ENCODE data around the gene NOVA2. TPM values are rescaled to one million over a fixed set of nuclear protein-coding genes. Genes with fewer than 3 reads are reported as not detected.

The NOVA2 gene
- total RNA-seq, 1 experiment from 2014 or later = 11.3 TPM

DNA sequence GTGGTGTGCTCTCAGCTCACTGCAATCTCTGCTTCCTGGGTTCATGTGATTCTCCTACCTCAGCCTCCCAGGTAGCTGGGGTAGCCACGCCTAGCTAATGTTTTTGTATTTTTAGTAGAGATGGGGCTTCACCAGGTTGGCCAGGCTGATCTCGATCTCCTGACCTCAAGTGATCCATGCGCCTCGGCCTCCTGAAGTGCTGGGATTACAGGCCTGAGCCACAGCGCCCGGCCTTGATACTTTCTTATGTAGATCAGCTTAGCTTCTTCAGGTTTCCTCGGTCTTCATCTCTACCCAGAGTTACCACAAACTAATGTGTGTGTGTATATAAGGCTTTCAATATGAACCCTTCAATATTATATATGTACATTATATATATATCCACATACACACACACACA is 11.7 kb upstream of the NOVA2 start (continued):
- TF ChIP-seq, protein P1, sequence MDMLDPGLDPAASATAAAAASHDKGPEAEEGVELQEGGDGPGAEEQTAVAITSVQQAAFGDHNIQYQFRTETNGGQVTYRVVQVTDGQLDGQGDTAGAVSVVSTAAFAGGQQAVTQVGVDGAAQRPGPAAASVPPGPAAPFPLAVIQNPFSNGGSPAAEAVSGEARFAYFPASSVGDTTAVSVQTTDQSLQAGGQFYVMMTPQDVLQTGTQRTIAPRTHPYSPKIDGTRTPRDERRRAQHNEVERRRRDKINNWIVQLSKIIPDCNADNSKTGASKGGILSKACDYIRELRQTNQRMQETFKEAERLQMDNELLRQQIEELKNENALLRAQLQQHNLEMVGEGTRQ (CRISPR knock-in tag; IDR thresholded peaks at IDR 0.05) = no peak
- TF ChIP-seq, protein P2, sequence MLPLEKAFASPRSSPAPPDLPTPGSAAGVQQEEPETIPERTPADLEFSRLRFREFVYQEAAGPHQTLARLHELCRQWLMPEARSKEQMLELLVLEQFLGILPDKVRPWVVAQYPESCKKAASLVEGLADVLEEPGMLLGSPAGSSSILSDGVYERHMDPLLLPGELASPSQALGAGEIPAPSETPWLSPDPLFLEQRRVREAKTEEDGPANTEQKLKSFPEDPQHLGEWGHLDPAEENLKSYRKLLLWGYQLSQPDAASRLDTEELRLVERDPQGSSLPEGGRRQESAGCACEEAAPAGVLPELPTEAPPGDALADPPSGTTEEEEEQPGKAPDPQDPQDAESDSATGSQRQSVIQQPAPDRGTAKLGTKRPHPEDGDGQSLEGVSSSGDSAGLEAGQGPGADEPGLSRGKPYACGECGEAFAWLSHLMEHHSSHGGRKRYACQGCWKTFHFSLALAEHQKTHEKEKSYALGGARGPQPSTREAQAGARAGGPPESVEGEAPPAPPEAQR (CRISPR knock-in tag; IDR thresholded peaks at IDR 0.05) = no peak
- TF ChIP-seq, protein P3, sequence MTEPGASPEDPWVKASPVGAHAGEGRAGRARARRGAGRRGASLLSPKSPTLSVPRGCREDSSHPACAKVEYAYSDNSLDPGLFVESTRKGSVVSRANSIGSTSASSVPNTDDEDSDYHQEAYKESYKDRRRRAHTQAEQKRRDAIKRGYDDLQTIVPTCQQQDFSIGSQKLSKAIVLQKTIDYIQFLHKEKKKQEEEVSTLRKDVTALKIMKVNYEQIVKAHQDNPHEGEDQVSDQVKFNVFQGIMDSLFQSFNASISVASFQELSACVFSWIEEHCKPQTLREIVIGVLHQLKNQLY (CRISPR knock-in tag; IDR thresholded peaks at IDR 0.05) = no peak
- TF ChIP-seq, protein P4, sequence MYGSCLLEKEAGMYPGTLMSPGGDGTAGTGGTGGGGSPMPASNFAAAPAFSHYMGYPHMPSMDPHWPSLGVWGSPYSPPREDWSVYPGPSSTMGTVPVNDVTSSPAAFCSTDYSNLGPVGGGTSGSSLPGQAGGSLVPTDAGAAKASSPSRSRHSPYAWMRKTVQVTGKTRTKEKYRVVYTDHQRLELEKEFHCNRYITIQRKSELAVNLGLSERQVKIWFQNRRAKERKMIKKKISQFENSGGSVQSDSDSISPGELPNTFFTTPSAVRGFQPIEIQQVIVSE (CRISPR knock-in tag; IDR thresholded peaks at IDR 0.05; ENCODE audit: borderline replicate concordance) = no peak
- TF ChIP-seq SMAD3 (CRISPR knock-in tag; IDR thresholded peaks at IDR 0.05; ENCODE audit: borderline replicate concordance) = no peak
- TF ChIP-seq MXD4 (CRISPR knock-in tag; IDR thresholded peaks at IDR 0.05; ENCODE audit: borderline replicate concordance) = no peak
- no peak for TF ChIP-seq JAZF1 (CRISPR knock-in tag; IDR thresholded peaks at IDR 0.05)
- TF ChIP-seq KAT7 (CRISPR knock-in tag; IDR thresholded peaks at IDR 0.05; ENCODE audit: borderline replicate concordance) = no peak
- TF ChIP-seq, protein P5, sequence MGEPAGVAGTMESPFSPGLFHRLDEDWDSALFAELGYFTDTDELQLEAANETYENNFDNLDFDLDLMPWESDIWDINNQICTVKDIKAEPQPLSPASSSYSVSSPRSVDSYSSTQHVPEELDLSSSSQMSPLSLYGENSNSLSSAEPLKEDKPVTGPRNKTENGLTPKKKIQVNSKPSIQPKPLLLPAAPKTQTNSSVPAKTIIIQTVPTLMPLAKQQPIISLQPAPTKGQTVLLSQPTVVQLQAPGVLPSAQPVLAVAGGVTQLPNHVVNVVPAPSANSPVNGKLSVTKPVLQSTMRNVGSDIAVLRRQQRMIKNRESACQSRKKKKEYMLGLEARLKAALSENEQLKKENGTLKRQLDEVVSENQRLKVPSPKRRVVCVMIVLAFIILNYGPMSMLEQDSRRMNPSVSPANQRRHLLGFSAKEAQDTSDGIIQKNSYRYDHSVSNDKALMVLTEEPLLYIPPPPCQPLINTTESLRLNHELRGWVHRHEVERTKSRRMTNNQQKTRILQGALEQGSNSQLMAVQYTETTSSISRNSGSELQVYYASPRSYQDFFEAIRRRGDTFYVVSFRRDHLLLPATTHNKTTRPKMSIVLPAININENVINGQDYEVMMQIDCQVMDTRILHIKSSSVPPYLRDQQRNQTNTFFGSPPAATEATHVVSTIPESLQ (CRISPR knock-in tag; IDR thresholded peaks at IDR 0.05) = no peak
- TF ChIP-seq EMX1 (CRISPR knock-in tag; IDR thresholded peaks at IDR 0.05) = no peak
- TF ChIP-seq CREM (CRISPR knock-in tag; IDR thresholded peaks at IDR 0.05) = no peak

DNA sequence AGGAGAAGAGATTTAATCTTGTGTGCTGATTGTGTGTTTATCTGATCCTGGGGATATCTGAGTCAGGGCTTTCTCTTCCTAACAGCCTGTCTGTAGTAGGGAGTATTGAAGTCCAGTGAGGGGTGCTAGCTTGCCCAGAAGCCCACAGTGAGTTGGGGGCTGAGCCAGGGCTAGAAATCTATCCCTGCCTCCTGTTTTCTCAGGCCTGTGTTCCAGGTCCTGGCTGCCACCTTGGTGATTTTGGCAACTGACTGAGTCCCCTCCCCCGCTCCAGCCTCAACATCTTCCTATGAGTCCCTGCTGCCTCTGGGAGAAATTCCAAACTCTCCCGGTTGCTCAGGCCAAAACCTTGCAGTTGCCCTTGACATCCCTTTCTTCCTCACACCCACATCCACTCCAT is 7.7 kb upstream of the NOVA2 start:
- H3K9me3 Mint-ChIP-seq = peaks cover 4% of the 10 kb centered on the region
- H3K36me3 Mint-ChIP-seq = no peaks in the 10 kb centered on the region
- peaks cover 11% of the 10 kb centered on the region for H3K4me1 Mint-ChIP-seq
- ChIA-PET CTCF (interaction anchor here (1.3 to 1.4 kb wide), 2 partner anchors 28 to 36 kb away, joined by 3 read pairs; no protein-coding TSS in a partner anchor), POLR2A (no interaction called here)
- H3K4me3 Mint-ChIP-seq = no peak overlapping the region
- H3K27me3 Mint-ChIP-seq (ENCODE audit: low read depth) = peaks cover 29% of the 10 kb centered on the region
- ATAC-seq (peak; percentile 60), DNase-seq (ENCODE audit: low spot score) (no peak)
- 0 out of 2 replicates have a peak overlapping the region, but pooled peaks have one; percentile 3 for H3K27ac Mint-ChIP-seq
- TF ChIP-seq JAZF1 (CRISPR knock-in tag; IDR thresholded peaks at IDR 0.05) (no peak), FOXP1 (CRISPR knock-in tag; IDR thresholded peaks at IDR 0.05; ENCODE audit: borderline replicate concordance) (no peak), ZNF232 (CRISPR knock-in tag; IDR thresholded peaks at IDR 0.05) (no peak)

DNA sequence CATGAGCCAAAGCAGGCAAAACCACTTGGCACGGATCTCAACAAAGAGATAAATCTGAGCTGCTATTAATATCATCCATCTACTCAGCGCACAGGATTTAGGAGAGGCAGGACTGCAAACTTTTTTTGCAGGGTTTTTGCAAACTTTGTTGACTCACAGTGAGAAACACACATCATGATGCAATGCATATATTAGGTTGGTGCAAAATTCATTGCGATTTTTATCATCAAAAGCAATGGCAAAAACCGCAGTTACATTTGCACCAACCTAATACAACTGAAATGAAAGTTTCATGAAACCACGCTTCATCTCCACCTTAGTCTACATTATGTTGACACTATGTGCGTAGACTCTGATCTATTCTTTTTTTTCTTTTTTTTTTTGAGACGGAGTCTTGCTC is 4.5 kb upstream of the NOVA2 start:
- no peaks in the 10 kb centered on the region for H3K36me3 Mint-ChIP-seq
- POLR2A ChIA-PET = no interaction called here
- peaks cover 47% of the 10 kb centered on the region for H3K27me3 Mint-ChIP-seq (ENCODE audit: low read depth)
- ATAC-seq (no peak), DNase-seq (ENCODE audit: low spot score) (no peak)
- no peak overlapping the region for H3K4me3 Mint-ChIP-seq
- peaks cover 11% of the 10 kb centered on the region for H3K4me1 Mint-ChIP-seq
- CTCF ChIA-PET = interaction anchor here (1.3 kb wide), 1 partner anchor 39 kb away, joined by 5 read pairs; no protein-coding TSS in a partner anchor
- no peak overlapping the region for H3K27ac Mint-ChIP-seq
- no peaks in the 10 kb centered on the region for H3K9me3 Mint-ChIP-seq
- TF ChIP-seq, protein P6, sequence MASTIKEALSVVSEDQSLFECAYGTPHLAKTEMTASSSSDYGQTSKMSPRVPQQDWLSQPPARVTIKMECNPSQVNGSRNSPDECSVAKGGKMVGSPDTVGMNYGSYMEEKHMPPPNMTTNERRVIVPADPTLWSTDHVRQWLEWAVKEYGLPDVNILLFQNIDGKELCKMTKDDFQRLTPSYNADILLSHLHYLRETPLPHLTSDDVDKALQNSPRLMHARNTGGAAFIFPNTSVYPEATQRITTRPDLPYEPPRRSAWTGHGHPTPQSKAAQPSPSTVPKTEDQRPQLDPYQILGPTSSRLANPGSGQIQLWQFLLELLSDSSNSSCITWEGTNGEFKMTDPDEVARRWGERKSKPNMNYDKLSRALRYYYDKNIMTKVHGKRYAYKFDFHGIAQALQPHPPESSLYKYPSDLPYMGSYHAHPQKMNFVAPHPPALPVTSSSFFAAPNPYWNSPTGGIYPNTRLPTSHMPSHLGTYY (CRISPR knock-in tag; IDR thresholded peaks at IDR 0.05) = no peak
- TF ChIP-seq, protein P7, sequence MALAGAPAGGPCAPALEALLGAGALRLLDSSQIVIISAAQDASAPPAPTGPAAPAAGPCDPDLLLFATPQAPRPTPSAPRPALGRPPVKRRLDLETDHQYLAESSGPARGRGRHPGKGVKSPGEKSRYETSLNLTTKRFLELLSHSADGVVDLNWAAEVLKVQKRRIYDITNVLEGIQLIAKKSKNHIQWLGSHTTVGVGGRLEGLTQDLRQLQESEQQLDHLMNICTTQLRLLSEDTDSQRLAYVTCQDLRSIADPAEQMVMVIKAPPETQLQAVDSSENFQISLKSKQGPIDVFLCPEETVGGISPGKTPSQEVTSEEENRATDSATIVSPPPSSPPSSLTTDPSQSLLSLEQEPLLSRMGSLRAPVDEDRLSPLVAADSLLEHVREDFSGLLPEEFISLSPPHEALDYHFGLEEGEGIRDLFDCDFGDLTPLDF (CRISPR knock-in tag; IDR thresholded peaks at IDR 0.05) = no peak
- TF ChIP-seq GABPB1 (CRISPR knock-in tag; IDR thresholded peaks at IDR 0.05) (no peak), FOXP1 (CRISPR knock-in tag; IDR thresholded peaks at IDR 0.05; ENCODE audit: borderline replicate concordance) (no peak), JAZF1 (CRISPR knock-in tag; IDR thresholded peaks at IDR 0.05) (no peak), CREB1 (CRISPR knock-in tag; IDR thresholded peaks at IDR 0.05) (no peak), ZNF232 (CRISPR knock-in tag; IDR thresholded peaks at IDR 0.05) (no peak)
- TF ChIP-seq, protein P8, sequence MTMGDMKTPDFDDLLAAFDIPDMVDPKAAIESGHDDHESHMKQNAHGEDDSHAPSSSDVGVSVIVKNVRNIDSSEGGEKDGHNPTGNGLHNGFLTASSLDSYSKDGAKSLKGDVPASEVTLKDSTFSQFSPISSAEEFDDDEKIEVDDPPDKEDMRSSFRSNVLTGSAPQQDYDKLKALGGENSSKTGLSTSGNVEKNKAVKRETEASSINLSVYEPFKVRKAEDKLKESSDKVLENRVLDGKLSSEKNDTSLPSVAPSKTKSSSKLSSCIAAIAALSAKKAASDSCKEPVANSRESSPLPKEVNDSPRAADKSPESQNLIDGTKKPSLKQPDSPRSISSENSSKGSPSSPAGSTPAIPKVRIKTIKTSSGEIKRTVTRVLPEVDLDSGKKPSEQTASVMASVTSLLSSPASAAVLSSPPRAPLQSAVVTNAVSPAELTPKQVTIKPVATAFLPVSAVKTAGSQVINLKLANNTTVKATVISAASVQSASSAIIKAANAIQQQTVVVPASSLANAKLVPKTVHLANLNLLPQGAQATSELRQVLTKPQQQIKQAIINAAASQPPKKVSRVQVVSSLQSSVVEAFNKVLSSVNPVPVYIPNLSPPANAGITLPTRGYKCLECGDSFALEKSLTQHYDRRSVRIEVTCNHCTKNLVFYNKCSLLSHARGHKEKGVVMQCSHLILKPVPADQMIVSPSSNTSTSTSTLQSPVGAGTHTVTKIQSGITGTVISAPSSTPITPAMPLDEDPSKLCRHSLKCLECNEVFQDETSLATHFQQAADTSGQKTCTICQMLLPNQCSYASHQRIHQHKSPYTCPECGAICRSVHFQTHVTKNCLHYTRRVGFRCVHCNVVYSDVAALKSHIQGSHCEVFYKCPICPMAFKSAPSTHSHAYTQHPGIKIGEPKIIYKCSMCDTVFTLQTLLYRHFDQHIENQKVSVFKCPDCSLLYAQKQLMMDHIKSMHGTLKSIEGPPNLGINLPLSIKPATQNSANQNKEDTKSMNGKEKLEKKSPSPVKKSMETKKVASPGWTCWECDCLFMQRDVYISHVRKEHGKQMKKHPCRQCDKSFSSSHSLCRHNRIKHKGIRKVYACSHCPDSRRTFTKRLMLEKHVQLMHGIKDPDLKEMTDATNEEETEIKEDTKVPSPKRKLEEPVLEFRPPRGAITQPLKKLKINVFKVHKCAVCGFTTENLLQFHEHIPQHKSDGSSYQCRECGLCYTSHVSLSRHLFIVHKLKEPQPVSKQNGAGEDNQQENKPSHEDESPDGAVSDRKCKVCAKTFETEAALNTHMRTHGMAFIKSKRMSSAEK (CRISPR knock-in tag; IDR thresholded peaks at IDR 0.05; ENCODE audit: borderline replicate concordance) = no peak
